Activated B cell treated with CpG ODN at 0.5 μM for 24 hours (primary cell): ENCODE data around the gene ADI1. TPM values are rescaled to one million over a fixed set of nuclear protein-coding genes. Genes with fewer than 3 reads are reported as not detected.

Experiments
- ATAC-seq: fragments of 200-7000 bp; cut with Tn5 transposase; one replicate; pipeline ENCODE4 v1.10.0; 2021; ENCODE audit warnings: low read depth, mild to moderate bottlenecking, moderate library complexity
- CTCF ChIA-PET: fragments of 350-600 bp; sonication (Branson Sonifier 250); formaldehyde crosslinking; loops from one replicate; lab custom pipeline; 2021; ENCODE audit warnings: antibody characterized with exemption; lab: Charles Lee
- POLR2A ChIA-PET: fragments of 350-600 bp; sonication (Branson Sonifier 250); formaldehyde crosslinking; loops from one replicate; lab custom pipeline; 2021; ENCODE audit warnings: antibody characterized with exemption; lab: Charles Lee
- DNase-seq: peaks from one replicate; pipeline ENCODE4 v3.0.0; 2022
- H3K27ac Mint-ChIP-seq: one replicate; pipeline ENCODE4 v1.8.0; 2020; ENCODE audit warnings: mixed read lengths
- H3K27me3 Mint-ChIP-seq: one replicate; pipeline ENCODE4 v1.8.0; 2021; ENCODE audit warnings: mixed read lengths
- H3K36me3 Mint-ChIP-seq: one replicate; pipeline ENCODE4 v1.8.0; 2021; ENCODE audit warnings: low read depth, mixed read lengths
- H3K4me1 Mint-ChIP-seq: one replicate; pipeline ENCODE4 v1.8.0; 2021; ENCODE audit warnings: mixed read lengths
- H3K4me3 Mint-ChIP-seq: one replicate; pipeline ENCODE4 v1.8.0; 2020; ENCODE audit warnings: mild to moderate bottlenecking, mixed read lengths
- H3K9me3 Mint-ChIP-seq: one replicate; pipeline ENCODE4 v1.8.0; 2020; ENCODE audit warnings: mixed read lengths
- CTCF ChIP-seq: fragments of 200-600 bp; IDR thresholded peaks from one replicate; pipeline ENCODE4 v1.8.0; 2022; ENCODE audit warnings: antibody characterized with exemption, mild to moderate bottlenecking
- intact Hi-C: fragments of 100-400 bp; cut with micrococcal nuclease; formaldehyde crosslinking; loops from one replicate; pipeline ENCODE4 v1.15.1; 2024
- total RNA-seq: library from RNA; stranded (reverse); gene quantifications from 2 replicates; pipeline ENCODE4 v1.2.3, GENCODE V29; 2022

Gene ADI1
- total RNA-seq, 1 donor from 2014 or later = 20.5 TPM

DNA sequence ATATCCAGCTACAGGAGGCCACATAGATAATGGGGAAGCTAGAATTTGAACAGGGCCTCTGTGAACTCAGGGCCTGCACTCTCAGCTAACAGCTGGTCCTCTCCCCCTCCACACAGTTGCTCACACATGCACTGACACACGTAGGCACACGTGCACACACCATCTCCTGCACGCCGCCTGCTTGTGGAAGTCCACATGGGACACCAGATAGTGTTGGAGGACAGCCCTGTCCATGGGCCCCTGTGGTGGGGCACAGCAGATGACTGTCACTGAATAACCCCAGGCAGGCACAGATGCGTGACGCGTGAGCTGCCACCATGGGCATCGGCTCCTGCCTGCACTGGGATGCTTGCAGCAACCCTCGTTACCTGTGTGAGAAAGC, 52.9 kb downstream of the ADI1 start:
- POLR2A ChIA-PET = no interaction called here
- no peaks in the 10 kb centered on the region for H3K27me3 Mint-ChIP-seq
- intact Hi-C loops = no loop called here
- DNase-seq (no peak), ATAC-seq (no peak)
- TF ChIP-seq CTCF = no peak
- H3K36me3 Mint-ChIP-seq = peaks cover 74% of the 10 kb centered on the region
- H3K9me3 Mint-ChIP-seq = no peaks in the 10 kb centered on the region
- CTCF ChIA-PET = no interaction called here
- no peak overlapping the region for H3K4me3 Mint-ChIP-seq
- H3K27ac Mint-ChIP-seq = no peak overlapping the region
- peaks cover 10% of the 10 kb centered on the region for H3K4me1 Mint-ChIP-seq

GRCh38 chr2:3465844-3466481, 53.4 kb downstream of the ADI1 start:
- DNase-seq (no peak), ATAC-seq (no peak)
- intact Hi-C loops = no loop called here
- Mint-ChIP-seq H3K27ac (no peak overlapping the region), H3K27me3 (no peaks in the 10 kb centered on the region), H3K4me1 (peaks cover 13% of the 10 kb centered on the region), H3K4me3 (no peak overlapping the region), H3K36me3 (peaks cover 70% of the 10 kb centered on the region), H3K9me3 (no peaks in the 10 kb centered on the region)
- ChIA-PET CTCF (no interaction called here), POLR2A (no interaction called here)
- TF ChIP-seq CTCF = no peak

DNA sequence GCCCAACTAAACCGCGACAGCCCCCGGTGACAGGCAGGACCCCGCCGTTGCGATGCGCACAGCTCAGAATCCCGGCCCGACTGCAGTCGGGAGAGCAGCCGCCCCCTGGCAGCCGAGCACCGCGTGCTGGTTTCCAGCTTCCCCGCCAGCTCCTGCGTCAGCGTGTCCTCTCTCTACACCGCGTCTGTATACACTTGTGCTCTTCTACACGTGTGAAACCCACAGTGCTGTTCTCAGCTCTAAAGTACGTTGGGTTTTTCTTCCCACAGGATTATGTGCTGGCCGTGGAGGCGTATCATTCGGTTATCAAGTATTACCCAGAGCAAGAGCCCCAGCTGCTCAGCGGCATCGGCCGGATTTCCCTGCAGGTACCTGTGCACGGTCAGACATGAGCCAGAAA, 54.0 kb downstream of the ADI1 start:
- no peaks in the 10 kb centered on the region for H3K9me3 Mint-ChIP-seq
- TF ChIP-seq CTCF = no peak
- ATAC-seq = no peak
- H3K4me1 Mint-ChIP-seq = peaks cover 13% of the 10 kb centered on the region
- H3K27ac Mint-ChIP-seq = no peak overlapping the region
- CTCF ChIA-PET = no interaction called here
- POLR2A ChIA-PET = no interaction called here
- intact Hi-C loops = no loop called here
- H3K27me3 Mint-ChIP-seq = no peaks in the 10 kb centered on the region
- H3K4me3 Mint-ChIP-seq = no peak overlapping the region
- H3K36me3 Mint-ChIP-seq = peaks cover 69% of the 10 kb centered on the region
- DNase-seq = no peak

GRCh38 chr2:3464401-3465005, 54.8 kb downstream of the ADI1 start:
- peaks cover 60% of the 10 kb centered on the region for H3K36me3 Mint-ChIP-seq
- intact Hi-C loops = loop anchor here (5.0 kb wide), 3 partner anchors 87 to 1342 kb away; partner anchors contain the start of genes EIPR1 and TRAPPC12
- H3K4me3 Mint-ChIP-seq = no peak overlapping the region
- no peak overlapping the region for H3K27ac Mint-ChIP-seq
- no peaks in the 10 kb centered on the region for H3K9me3 Mint-ChIP-seq
- H3K27me3 Mint-ChIP-seq = no peaks in the 10 kb centered on the region
- no peak for TF ChIP-seq CTCF
- ATAC-seq (no peak), DNase-seq (no peak)
- H3K4me1 Mint-ChIP-seq = peaks cover 13% of the 10 kb centered on the region
- ChIA-PET POLR2A (no interaction called here), CTCF (interaction anchor here (2.8 kb wide), 1 partner anchor 42 kb away, joined by 15 read pairs; no protein-coding TSS in a partner anchor)

DNA sequence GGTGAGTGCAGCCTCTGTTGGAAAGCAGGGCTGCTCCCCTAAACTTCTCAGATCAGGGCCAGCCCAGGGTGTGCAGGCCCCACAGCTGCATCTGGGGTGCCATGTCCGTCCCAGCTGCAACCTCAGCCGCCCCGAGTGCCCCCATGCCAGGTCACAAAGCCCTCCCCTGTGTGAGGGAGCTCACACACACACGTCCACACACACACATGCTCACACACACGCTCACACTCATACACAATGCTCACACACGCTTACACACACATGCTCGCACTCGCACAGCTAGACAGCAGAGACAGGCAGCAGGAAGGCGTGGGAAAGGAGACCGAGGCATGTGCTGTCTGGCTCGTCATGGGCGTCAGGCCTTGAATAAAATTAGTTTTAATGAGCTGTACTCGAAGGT, 55.4 kb downstream of the ADI1 start:
- no peak overlapping the region for H3K4me3 Mint-ChIP-seq
- CTCF ChIA-PET = interaction anchor here (2.8 kb wide), 1 partner anchor 41 kb away, joined by 15 read pairs; no protein-coding TSS in a partner anchor
- no peak for TF ChIP-seq CTCF
- no peak for ATAC-seq
- intact Hi-C loops = loop anchor here (2.0 to 5.0 kb wide), 4 partner anchors 55 to 1342 kb away; partner anchors contain the start of genes ADI1, EIPR1 and TRAPPC12
- H3K4me1 Mint-ChIP-seq = peaks cover 13% of the 10 kb centered on the region
- H3K27ac Mint-ChIP-seq = no peak overlapping the region
- POLR2A ChIA-PET = no interaction called here
- H3K27me3 Mint-ChIP-seq = no peaks in the 10 kb centered on the region
- no peaks in the 10 kb centered on the region for H3K9me3 Mint-ChIP-seq
- no peak for DNase-seq
- H3K36me3 Mint-ChIP-seq = peaks cover 58% of the 10 kb centered on the region
